Stomach (tissue), 9 donors: Measurements from ENCODE around the gene PRRX1. TPM values are rescaled to one million over a fixed set of nuclear protein-coding genes. Genes with fewer than 3 reads are reported as not detected.

Source experiments
- DNase-seq, 2 donors: peaks; one replicate each; pipeline versions ENCODE4 v3.0.0 to v3.0.0-alpha.2; 2013 to 2019
- H3K27ac ChIP-seq, 5 donors: fragments of 200-600 bp in 4 of 5; sonication (generic) in 4 of 5; one replicate each; pipeline ENCODE4 v1.5.1; 2013 to 2019; ENCODE audit warnings: mild to moderate bottlenecking in 1 of 5, moderate library complexity in 1 of 5
- H3K27me3 ChIP-seq, 3 donors: fragments of 200-600 bp; sonication (generic); one replicate each; pipeline ENCODE4 v1.5.1; 2017 to 2019; ENCODE audit warnings: mixed run types in 1 of 3
- H3K36me3 ChIP-seq, 4 donors: fragments of 200-600 bp; sonication (generic); 1 replicate in 3 of 4; 2 replicates in 1 of 4; pipeline ENCODE4 v1.5.1; 2016 to 2019
- H3K4me1 ChIP-seq, 4 donors: fragments of 200-600 bp; sonication (generic); one replicate each; pipeline ENCODE4 v1.5.1; 2016 to 2019
- H3K4me3 ChIP-seq, 4 donors: fragments of 200-600 bp; sonication (generic) in 3 of 4; one replicate each; pipeline ENCODE4 v1.5.1; 2016 to 2019; ENCODE audit warnings: mild to moderate bottlenecking in 1 of 4
- H3K9me3 ChIP-seq, 4 donors: fragments of 200-600 bp; sonication (generic); one replicate each; pipeline ENCODE4 v1.5.1; 2016 to 2019
- CTCF ChIP-seq, 7 experiments: fragments of 450-650 bp in 4 of 7; fragments of 200-600 bp in 3 of 7; sonication (generic) in 3 of 7; IDR thresholded peaks; one replicate each; pipeline ENCODE4 v1.5.1; 2016 to 2019; ENCODE audit warnings: antibody characterized with exemption in 7 of 7, control low read depth in 2 of 7, mild to moderate bottlenecking in 1 of 7
- EP300 ChIP-seq: sonication (generic); formaldehyde crosslinking; IDR thresholded peaks from one replicate; pipeline ENCODE4 v1.6.1; 2017; ENCODE audit warnings: antibody characterized with exemption
- POLR2A ChIP-seq, 4 donors: fragments of 450-650 bp; IDR thresholded peaks; one replicate each; pipeline ENCODE4 v1.6.1; 2016; ENCODE audit warnings: antibody characterized with exemption in 4 of 4, control low read depth in 2 of 4, mild to moderate bottlenecking in 1 of 4, moderate library complexity in 1 of 4
- POLR2AphosphoS5 ChIP-seq, 3 donors: sonication (generic); formaldehyde crosslinking; IDR thresholded peaks; one replicate each; pipeline ENCODE4 v1.6.1; 2016; ENCODE audit warnings: antibody characterized with exemption in 3 of 3
- WGBS, 5 donors: extraction: QIAGEN DNeasy Blood & Tissue Kit in 3 of 5; methylation state at CpG; one replicate each; pipeline versions ENCODE4 v1.1.5 to v1.1.7; 2013 to 2018; 5-methylcytosine and 5-hydroxymethylcytosine counted together
- intact Hi-C: fragments of 100-400 bp; cut with DNase I; formaldehyde crosslinking; loops from one replicate; pipeline ENCODE4 v1.15.1; 2023; ENCODE audit warnings: low total_unique reads
- polyA plus RNA-seq, 3 donors: library from polyadenylated mRNA; stranded (reverse); fragments of 200-250 nt; gene quantifications; one replicate each; pipeline ENCODE4 v1.2.3, GENCODE V29; 2013
- total RNA-seq, 5 donors: library from RNA; depleted of rRNA; stranded (reverse); fragments of >200 nt; gene quantifications; one replicate each; pipeline versions ENCODE4 v1.1.0 to v1.2.3, GENCODE V29; 2014 to 2016
- donor health status: healthy with polysubstance abuse.
- donor health status: Bipolar disorder and iron deficiency.
- donor health status: healthy.

Gene PRRX1
- total and polyA plus RNA-seq, 8 donors = 0.45 to 8.3 (median 1.3) TPM

GRCh38 chr1:170731566-170732251 is 67.8 kb downstream of the PRRX1 start:
- Histone ChIP-seq H3K4me1 (no peaks in the 10 kb centered on the region), H3K27ac (no peak overlapping the region)
- 55 to 75% (median 72%) methylated on average over 4 of the region's 4 CpGs for WGBS, 5 donors

GRCh38 chr1:170732252-170732588 is 68.3 kb downstream of the PRRX1 start:
- H3K27me3 ChIP-seq = no peaks in the 10 kb centered on the region
- no peaks in the 10 kb centered on the region for H3K36me3 ChIP-seq
- no peaks in the 10 kb centered on the region for H3K9me3 ChIP-seq
- H3K4me1 ChIP-seq = no peaks in the 10 kb centered on the region
- H3K4me3 ChIP-seq = no peak overlapping the region
- DNase-seq = peak in 1 of 2 donors; percentile 15
- intact Hi-C loops = no loop called here
- 37 to 80% (median 51%) methylated on average over 2 of the region's 2 CpGs for WGBS, 5 donors
- TF ChIP-seq POLR2AphosphoS5 (IDR thresholded peaks at IDR 0.05) (no peak), EP300 (no peak), CTCF (IDR thresholded peaks at IDR 0.05) (no peak), POLR2A (IDR thresholded peaks at IDR 0.05) (no peak)
- no peak overlapping the region for H3K27ac ChIP-seq

More at GRCh38 chr1:170731566-170732251, 67.8 kb downstream of the PRRX1 start:
- no peaks in the 10 kb centered on the region for H3K27me3 ChIP-seq
- no peak for DNase-seq
- no peak overlapping the region for H3K4me3 ChIP-seq
- no peaks in the 10 kb centered on the region for H3K9me3 ChIP-seq
- intact Hi-C loops = no loop called here
- TF ChIP-seq POLR2AphosphoS5 (IDR thresholded peaks at IDR 0.05) (no peak), CTCF (IDR thresholded peaks at IDR 0.05) (no peak), EP300 (no peak), POLR2A (IDR thresholded peaks at IDR 0.05) (no peak)
- no peaks in the 10 kb centered on the region for H3K36me3 ChIP-seq

- Histone ChIP-seq H3K4me3 (no peak overlapping the region), H3K27ac (no peak overlapping the region), H3K4me1 (no peaks in the 10 kb centered on the region), H3K27me3 (no peaks in the 10 kb centered on the region), H3K36me3 (no peaks in the 10 kb centered on the region), H3K9me3 (no peaks in the 10 kb centered on the region)
- intact Hi-C loops = no loop called here
- no peak for TF ChIP-seq EP300
- no peak for TF ChIP-seq CTCF (IDR thresholded peaks at IDR 0.05)
- TF ChIP-seq POLR2AphosphoS5 (IDR thresholded peaks at IDR 0.05) = no peak
- TF ChIP-seq POLR2A (IDR thresholded peaks at IDR 0.05) = no peak
- DNase-seq = no peak
- WGBS, 5 donors = 53 to 80% (median 72%) methylated on average over 2 of the region's 2 CpGs
Measured at GRCh38 chr1:170734412-170735175, 70.7 kb downstream of the PRRX1 start.

GRCh38 chr1:170735366-170736263 is 71.7 kb downstream of the PRRX1 start:
- 50 to 74% (median 58%) methylated on average over 2 of the region's 2 CpGs for WGBS, 5 donors
- Histone ChIP-seq H3K36me3 (no peaks in the 10 kb centered on the region), H3K4me1 (no peaks in the 10 kb centered on the region), H3K27me3 (no peaks in the 10 kb centered on the region), H3K27ac (no peak overlapping the region), H3K4me3 (no peak overlapping the region), H3K9me3 (no peaks in the 10 kb centered on the region)
- DNase-seq = no peak
- TF ChIP-seq POLR2A (IDR thresholded peaks at IDR 0.05) (no peak), POLR2AphosphoS5 (IDR thresholded peaks at IDR 0.05) (no peak), EP300 (no peak), CTCF (IDR thresholded peaks at IDR 0.05) (no peak)
- intact Hi-C loops = no loop called here
